Activated CD8-positive, alpha-beta memory T cell treated with anti-CD3 and anti-CD28 coated beads for 24 hours (primary cell): ENCODE measurements around the gene RYR2.

ENCODE experiments used
- DNase-seq: peaks from one replicate; pipeline ENCODE4 v3.0.0-alpha.2; 2020

RYR2 gene

GRCh38 chr1:237754627-237755026 lies 712.6 kb downstream of the RYR2 start:
- no peak for DNase-seq

- DNase-seq: no peak
These were observed 714.5 kb downstream of the RYR2 start for GRCh38 chr1:237756304-237756967.

- no peak for DNase-seq
These were observed 717.4 kb downstream of the RYR2 start for GRCh38 chr1:237759377-237759776.

- no peak for DNase-seq
These were observed 719.0 kb downstream of the RYR2 start for GRCh38 chr1:237760951-237761350.

- DNase-seq: no peak
These were observed 721.2 kb downstream of the RYR2 start for GRCh38 chr1:237763137-237763536.

GRCh38 chr1:237763751-237764150 lies 721.8 kb downstream of the RYR2 start:
- DNase-seq: no peak

- no peak for DNase-seq
These were observed 727.9 kb downstream of the RYR2 start for GRCh38 chr1:237769916-237770315.

GRCh38 chr1:237772009-237772408 lies 730.0 kb downstream of the RYR2 start:
- DNase-seq: no peak

- DNase-seq: no peak
These were observed 732.3 kb downstream of the RYR2 start for GRCh38 chr1:237774246-237774645.

- no peak for DNase-seq
These were observed 737.4 kb downstream of the RYR2 start for GRCh38 chr1:237779356-237779755.

GRCh38 chr1:237786066-237786719 lies 744.2 kb downstream of the RYR2 start:
- DNase-seq: no peak

GRCh38 chr1:237788069-237788468 lies 746.1 kb downstream of the RYR2 start:
- no peak for DNase-seq

- no peak for DNase-seq
These were observed 747.6 kb downstream of the RYR2 start for GRCh38 chr1:237789619-237790018.

- DNase-seq: no peak
These were observed 749.6 kb downstream of the RYR2 start for GRCh38 chr1:237791592-237791991.

- no peak for DNase-seq
These were observed 750.2 kb downstream of the RYR2 start for GRCh38 chr1:237792149-237792548.

- no peak for DNase-seq
These were observed 750.7 kb downstream of the RYR2 start for GRCh38 chr1:237792726-237793125.

- DNase-seq: no peak
These were observed 752.1 kb downstream of the RYR2 start for GRCh38 chr1:237794071-237794470.

- DNase-seq: no peak
These were observed 753.6 kb downstream of the RYR2 start for GRCh38 chr1:237795558-237795957.

- DNase-seq: no peak
These were observed 757.9 kb downstream of the RYR2 start for GRCh38 chr1:237799762-237800474.

- no peak for DNase-seq
These were observed 762.5 kb downstream of the RYR2 start for GRCh38 chr1:237804516-237804915.

- no peak for DNase-seq
These were observed 767.1 kb downstream of the RYR2 start for GRCh38 chr1:237809099-237809498.

GRCh38 chr1:237811633-237812032 lies 769.6 kb downstream of the RYR2 start:
- no peak for DNase-seq

- no peak for DNase-seq
These were observed 770.1 kb downstream of the RYR2 start for GRCh38 chr1:237812061-237812460.

GRCh38 chr1:237814319-237814924 lies 772.4 kb downstream of the RYR2 start:
- no peak for DNase-seq
